HG02970 (cell line): ENCODE results near the gene IL1B.

Source experiments
- ATAC-seq: cut with Tn5 transposase; IDR thresholded peaks from one replicate; pipeline ENCODE4 v1.9.1; 2021; ENCODE audit warnings: mild to moderate bottlenecking, moderate library complexity, moderate number of reproducible peaks; ENCODE audit not compliant: unreplicated experiment, low FRiP score

The IL1B gene

DNA sequence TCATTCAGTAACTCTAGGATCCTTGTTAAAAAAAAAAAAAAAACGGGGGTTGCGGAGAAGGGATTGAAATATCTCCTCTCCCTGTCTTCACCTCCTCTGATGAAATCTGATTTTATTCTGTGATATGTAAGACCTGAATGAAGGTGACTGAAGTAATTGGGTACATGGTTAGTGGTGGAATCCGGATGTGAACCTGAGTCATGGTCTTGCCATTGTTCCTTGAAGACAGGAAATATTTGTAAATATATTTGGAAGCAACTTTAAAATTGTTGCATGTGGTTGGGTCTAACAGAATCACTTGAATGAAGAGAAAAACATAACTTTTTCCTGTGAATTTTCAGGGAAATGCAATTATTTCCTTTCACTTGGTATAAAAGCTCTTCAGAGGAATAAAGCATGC is 49.3 kb downstream of the IL1B start:
- no peak for ATAC-seq

DNA sequence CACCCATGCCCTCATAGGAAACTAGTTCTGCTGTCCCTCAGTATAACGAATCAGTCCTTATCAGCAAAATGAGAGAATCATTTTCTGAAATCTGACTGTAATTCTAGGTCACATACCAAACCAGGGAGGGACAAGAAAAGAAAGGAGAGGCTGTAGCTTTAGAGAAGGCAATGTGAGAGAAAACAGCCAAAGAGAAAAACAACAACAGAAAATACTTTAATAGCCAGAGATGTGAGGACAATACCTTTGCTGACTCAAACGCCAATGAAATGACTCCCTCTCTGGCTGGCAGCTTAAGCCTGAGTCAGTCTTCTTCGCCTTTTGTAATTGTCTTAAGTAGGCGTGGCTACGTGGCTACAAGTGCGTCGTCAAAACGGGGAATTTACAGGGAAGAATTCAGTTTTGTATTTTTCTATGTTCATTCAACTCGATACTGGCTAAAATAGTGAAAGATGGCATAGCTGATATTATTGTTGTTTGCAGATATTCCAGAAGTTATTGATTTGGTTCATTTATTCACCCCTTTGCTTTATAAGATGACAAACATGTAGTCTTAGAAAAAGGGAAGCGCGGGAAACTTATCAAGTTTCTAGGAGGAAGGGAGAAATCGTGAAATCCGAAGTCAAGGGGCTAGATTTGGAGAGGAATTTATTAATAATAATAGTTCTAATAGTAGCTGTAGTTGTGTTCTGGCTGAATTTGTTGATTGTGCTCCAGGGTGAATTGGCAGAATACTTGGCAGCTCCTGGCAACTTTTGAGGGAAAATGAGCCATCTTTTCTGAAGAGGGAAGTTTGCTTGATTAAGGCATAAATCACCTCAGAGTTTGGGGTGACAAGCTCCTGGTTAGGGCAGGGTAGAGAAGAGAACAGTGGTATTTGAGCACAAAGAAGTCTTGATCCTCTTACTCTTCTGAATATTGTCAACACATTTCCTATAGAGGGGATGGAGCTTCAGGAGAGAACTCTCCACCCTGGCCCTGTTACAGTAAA is 52.1 kb downstream of the IL1B start, which contains the start of gene IL1A:
TSS of gene IL1A (minus strand) at position 295 of the 991 bp plus-strand sequence. CDS start 723 bp downstream, outside the sequence.
- ATAC-seq = no peak

DNA sequence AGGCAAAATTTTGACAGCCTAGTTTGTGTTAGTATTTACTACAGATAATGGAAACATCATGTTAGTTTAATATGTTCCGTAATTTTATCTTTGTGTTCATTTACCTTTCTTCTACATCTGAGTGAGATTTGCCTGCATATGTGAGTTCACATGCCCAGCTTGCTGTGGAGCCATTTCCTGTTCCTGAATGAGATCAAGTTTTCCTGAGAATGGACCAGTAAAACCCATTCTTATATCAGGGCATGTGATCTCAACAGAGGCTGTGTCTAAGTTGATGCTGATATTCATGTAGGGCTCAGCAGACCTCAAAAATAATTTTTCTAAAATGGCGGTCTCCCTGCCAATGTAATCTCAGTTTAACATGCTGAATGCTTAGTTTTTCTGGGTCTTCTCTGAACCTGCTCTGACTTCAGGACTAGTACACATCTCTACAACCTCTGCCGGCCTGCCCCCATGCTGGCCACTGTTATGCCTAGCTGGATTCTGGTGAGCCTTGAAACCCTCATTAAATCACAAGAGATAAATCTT is 53.3 kb downstream of the IL1B start:
- no peak for ATAC-seq

DNA sequence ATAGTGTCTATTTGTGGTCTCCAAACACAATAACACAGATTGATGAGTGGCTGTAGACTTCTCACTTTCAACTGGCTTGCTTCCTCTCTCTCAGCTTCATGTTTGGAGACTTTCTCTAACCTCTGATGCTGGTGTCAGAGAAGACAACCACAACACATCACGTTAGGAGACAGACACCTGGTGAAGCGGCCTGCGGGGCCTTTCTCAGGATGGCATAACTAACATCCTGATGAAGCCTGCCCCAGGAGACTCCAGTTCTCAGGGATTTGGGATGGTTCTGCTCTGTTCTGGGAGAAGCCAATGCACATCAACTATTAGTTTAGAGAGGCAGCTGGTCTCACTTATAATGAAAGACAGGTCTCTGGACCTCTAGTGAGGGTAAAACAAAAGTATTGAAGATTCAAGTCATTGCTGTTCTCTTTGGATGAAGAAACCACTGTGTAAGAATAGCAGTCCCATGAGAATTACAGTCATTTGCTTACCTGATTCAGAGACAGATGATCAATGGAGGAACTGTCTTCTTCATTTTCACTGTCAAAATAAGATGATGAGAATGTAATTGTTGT is 54.3 kb downstream of the IL1B start:
- ATAC-seq = no peak
